Esophagus (tissue), 2 donors: ENCODE measurements around the gene SHB. TPM values are rescaled to one million over a fixed set of nuclear protein-coding genes. Genes with fewer than 3 reads are reported as not detected.

Source experiments
- H3K27ac ChIP-seq, 2 donors: one replicate each; pipeline ENCODE4 v1.5.1; 2013; ENCODE audit warnings: low read depth in 2 of 2, mild to moderate bottlenecking in 2 of 2, inconsistent platforms in 1 of 2, low read length in 1 of 2, moderate library complexity in 1 of 2
- H3K27me3 ChIP-seq, 2 donors: one replicate each; pipeline ENCODE4 v1.6.1; 2013; ENCODE audit warnings: low read length in 2 of 2, control low read depth in 1 of 2, mild to moderate bottlenecking in 1 of 2; ENCODE audit not compliant: insufficient read depth in 2 of 2, control insufficient read depth in 1 of 2
- H3K36me3 ChIP-seq, 2 donors: one replicate each; pipeline ENCODE4 v1.6.1; 2013; ENCODE audit warnings: low read length in 1 of 2; ENCODE audit not compliant: control insufficient read depth in 2 of 2, insufficient read depth in 2 of 2
- H3K4me1 ChIP-seq, 2 donors: one replicate each; pipeline ENCODE4 v1.6.1; 2013; ENCODE audit warnings: low read length in 1 of 2; ENCODE audit not compliant: control insufficient read depth in 2 of 2, insufficient read depth in 2 of 2
- H3K4me3 ChIP-seq, 2 donors: one replicate each; pipeline ENCODE4 v1.5.1; 2013; ENCODE audit warnings: low read length in 2 of 2, mild to moderate bottlenecking in 2 of 2, low read depth in 1 of 2, moderate library complexity in 1 of 2
- H3K9me3 ChIP-seq, 2 donors: one replicate each; pipeline ENCODE4 v1.6.1; 2013; ENCODE audit warnings: mild to moderate bottlenecking in 2 of 2, low read depth in 1 of 2, low read length in 1 of 2, moderate library complexity in 1 of 2; ENCODE audit not compliant: control insufficient read depth in 2 of 2, insufficient read depth in 1 of 2
- WGBS, 2 donors: extraction: QIAGEN DNeasy Blood & Tissue Kit; methylation state at CpG; one replicate each; pipeline ENCODE4 v1.1.7; 2013; 5-methylcytosine and 5-hydroxymethylcytosine counted together
- polyA plus RNA-seq, 2 donors: library from polyadenylated mRNA; stranded (reverse); fragments of 200-250 nt; gene quantifications; one replicate each; pipeline ENCODE4 v1.2.3, GENCODE V29; 2013
- donor health status: healthy with polysubstance abuse.
- donor health status: Bipolar disorder and iron deficiency.

SHB gene
- polyA plus RNA-seq, 2 donors, result 14.7 to 15.7 TPM

DNA sequence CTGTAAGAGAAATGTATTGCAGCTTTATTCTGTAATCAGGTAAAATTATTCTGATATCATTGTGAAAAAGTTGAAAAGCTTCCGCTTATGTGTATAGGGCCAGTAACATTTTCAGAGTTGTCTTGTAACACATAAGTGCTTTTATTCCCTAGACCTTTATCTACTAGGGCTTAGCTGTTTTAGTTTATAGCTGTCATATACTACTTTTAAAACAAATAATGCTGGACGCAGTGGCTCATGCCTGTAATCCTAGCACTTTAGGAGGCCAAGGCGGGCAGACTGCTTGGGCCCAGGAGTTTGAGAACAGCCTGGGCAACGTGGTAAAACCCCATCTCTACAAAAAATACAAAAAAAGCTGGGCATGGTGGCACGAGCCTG, 198.2 kb downstream of the SHB start:
- Histone ChIP-seq H3K27ac (no peak overlapping the region), H3K4me1 (no peaks in the 10 kb centered on the region), H3K9me3 (no peaks in the 10 kb centered on the region), H3K36me3 (peaks cover 0 to 3% of the 10 kb centered on the region in 2 donors), H3K27me3 (no peaks in the 10 kb centered on the region), H3K4me3 (no peak overlapping the region)
- WGBS, 2 donors, result 78 to 79% methylated on average over 5 of the region's 5 CpGs

DNA sequence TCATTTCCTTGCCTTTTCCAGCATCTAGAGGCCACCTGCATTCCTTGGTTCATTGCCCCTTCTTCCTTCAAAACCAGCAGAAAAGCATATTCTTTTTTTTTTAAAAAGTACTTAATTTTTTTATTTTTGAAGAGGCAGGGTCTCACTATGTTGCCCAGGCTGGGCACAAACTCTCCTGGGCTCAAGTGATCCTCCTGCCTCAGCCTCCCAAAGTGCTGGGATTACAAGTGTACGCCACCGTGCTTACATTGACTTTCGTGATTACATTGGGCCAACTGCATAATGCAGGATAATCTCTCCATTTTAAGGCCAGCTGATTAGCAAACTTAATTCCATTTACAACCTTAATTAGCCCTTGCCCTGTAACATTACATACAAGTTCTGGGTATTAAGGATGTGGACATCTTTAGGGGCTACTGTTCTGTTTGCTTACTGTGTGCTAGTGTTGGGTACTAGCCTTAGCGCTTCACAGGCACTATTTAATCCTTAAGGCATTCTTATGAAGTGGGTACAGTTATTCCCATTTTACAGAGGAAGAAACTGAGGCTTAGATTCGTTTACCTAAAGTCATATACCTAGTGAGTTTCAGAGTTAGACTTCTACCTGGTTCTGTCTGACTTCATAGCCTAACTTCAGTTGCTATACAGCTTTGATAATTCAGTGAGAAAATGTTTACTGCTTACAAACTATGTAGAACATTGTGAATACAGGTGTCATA, 198.8 kb downstream of the SHB start:
- H3K9me3 ChIP-seq, result no peaks in the 10 kb centered on the region
- no peaks in the 10 kb centered on the region for H3K27me3 ChIP-seq
- no peak overlapping the region for H3K4me3 ChIP-seq
- H3K27ac ChIP-seq, result no peak overlapping the region
- H3K36me3 ChIP-seq, result peaks cover 0 to 3% of the 10 kb centered on the region in 2 donors
- WGBS, 2 donors, result 95 to 96% methylated on average over 5 of the region's 5 CpGs
- no peaks in the 10 kb centered on the region for H3K4me1 ChIP-seq

Other genes with a start within 250 kb of the SHB start
- gene SLC25A51, start 165.1 kb downstream of the SHB start, polyA plus RNA-seq, result 1 to 10 TPM; 3.5 to 5.7 TPM